ENCODE measurements around the gene KDM2B. TPM values are rescaled to one million over a fixed set of nuclear protein-coding genes. Genes with fewer than 3 reads are reported as not detected.

Gene KDM2B
- total RNA-seq, 2 donors from 2014 or later: 14.7 to 24.5 TPM

- DNase-seq: no peak
- intact Hi-C loops (cut with DNase I): no loop called here
- Histone ChIP-seq H3K4me3 (no peak overlapping the region), H3K9ac (ENCODE audit: low read depth in 2 of 2, low read length in 2 of 2) (no peak overlapping the region), H3K27me3 (no peaks in the 10 kb centered on the region), H3K36me3 (no peaks in the 10 kb centered on the region), H3K9me3 (no peaks in the 10 kb centered on the region), H3K4me1 (peaks cover 5% of the 10 kb centered on the region), H3K27ac (no peak overlapping the region)
- no peak for TF ChIP-seq CTCF (IDR thresholded peaks at IDR 0.05)
These were observed 1.9 kb upstream of the KDM2B start for GRCh38 chr12:121582583-121583333.

DNA sequence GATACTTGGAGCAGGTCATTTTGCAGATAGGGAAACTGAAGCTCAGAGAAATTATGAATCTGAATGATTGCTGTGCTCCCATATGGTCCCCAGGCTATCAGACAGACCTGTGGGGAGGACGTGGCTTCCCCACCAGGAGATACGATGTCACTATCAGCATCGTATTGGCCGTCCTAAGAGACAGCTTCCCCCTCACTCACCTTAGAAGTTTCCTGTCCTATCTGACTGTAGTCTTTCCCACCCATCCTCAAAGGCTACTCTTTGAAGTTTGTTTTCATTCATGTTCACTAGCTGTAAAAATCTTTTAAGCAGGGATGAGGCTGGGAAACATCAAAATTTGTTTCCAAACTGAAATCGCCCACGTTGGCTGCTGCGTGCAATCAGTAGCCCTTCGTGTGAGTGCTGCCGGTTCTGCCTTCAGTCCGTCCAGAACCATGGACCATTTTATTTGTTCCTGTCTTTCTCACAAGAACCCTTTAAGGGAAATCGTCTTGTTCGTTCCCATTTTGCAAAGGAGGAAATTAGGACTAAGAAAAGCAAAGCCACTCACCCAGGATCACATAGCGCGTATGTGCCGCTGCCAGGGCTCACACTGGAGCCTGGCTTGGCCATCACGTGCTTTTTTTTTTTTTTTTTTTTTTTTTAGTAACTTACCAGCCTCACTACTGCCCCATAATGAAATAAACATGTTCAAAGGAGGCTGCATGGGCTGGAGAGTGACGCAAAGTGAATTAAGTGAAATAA, 1.0 kb upstream of the KDM2B start:
- H3K4me1 ChIP-seq: peaks cover 5% of the 10 kb centered on the region
- no peaks in the 10 kb centered on the region for H3K9me3 ChIP-seq
- no peaks in the 10 kb centered on the region for H3K27me3 ChIP-seq
- peak overlapping the region; percentile 16 to 36 for H3K9ac ChIP-seq (ENCODE audit: low read depth in 2 of 2, low read length in 2 of 2)
- no peaks in the 10 kb centered on the region for H3K36me3 ChIP-seq
- no peak overlapping the region for H3K4me3 ChIP-seq
- TF ChIP-seq CTCF (IDR thresholded peaks at IDR 0.05): no peak
- peak; percentile 27 for DNase-seq
- H3K27ac ChIP-seq: peak overlapping the region; percentile 60
- intact Hi-C loops (cut with DNase I): no loop called here

GRCh38 chr12:121579981-121580868, 598 bp downstream of the KDM2B start:
- intact Hi-C loops (cut with DNase I): no loop called here
- no peaks in the 10 kb centered on the region for H3K27me3 ChIP-seq
- peak; percentile 86 for DNase-seq
- H3K27ac ChIP-seq: peak overlapping the region; percentile 60
- H3K9me3 ChIP-seq: no peaks in the 10 kb centered on the region
- TF ChIP-seq CTCF (IDR thresholded peaks at IDR 0.05): no peak
- peak overlapping the region; percentile 50 to 66 for H3K9ac ChIP-seq (ENCODE audit: low read depth in 2 of 2, low read length in 2 of 2)
- peak overlapping the region; percentile 55 for H3K4me3 ChIP-seq
- no peaks in the 10 kb centered on the region for H3K36me3 ChIP-seq
- peaks cover 5% of the 10 kb centered on the region for H3K4me1 ChIP-seq

DNA sequence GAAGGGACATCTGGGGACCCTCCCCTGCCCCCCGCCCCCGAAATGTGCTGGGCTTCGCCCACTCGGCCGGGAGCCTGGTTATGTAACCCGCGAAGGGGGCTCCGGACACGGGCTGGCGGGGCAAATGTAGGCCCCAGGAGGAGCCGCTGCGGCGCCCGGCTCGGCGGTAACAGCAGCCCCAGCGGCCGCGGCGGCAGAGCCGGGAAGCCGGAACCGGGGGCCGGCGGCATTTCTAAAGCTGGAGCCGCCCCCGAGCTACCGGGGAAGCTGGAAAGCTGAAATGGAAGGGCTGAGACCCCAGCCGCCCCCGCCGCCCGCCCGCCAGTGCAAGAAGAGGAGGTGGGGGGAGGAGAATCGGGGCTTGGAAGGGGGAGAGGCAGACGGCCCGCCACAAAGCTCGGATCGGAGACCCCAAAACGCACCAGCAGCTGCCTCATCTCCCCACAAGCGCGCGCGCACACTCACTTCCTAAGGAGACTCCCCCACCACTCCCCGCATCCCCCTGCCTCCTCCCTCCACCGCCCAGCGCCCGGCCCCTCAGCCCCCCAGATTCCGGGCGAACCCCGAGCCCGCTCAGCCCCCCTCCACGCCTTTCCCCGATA, 1.5 kb downstream of the KDM2B start:
- H3K27me3 ChIP-seq: no peaks in the 10 kb centered on the region
- no peaks in the 10 kb centered on the region for H3K9me3 ChIP-seq
- H3K27ac ChIP-seq: peak overlapping the region; percentile 60
- intact Hi-C loops (cut with DNase I): no loop called here
- no peak for TF ChIP-seq CTCF (IDR thresholded peaks at IDR 0.05)
- no peaks in the 10 kb centered on the region for H3K36me3 ChIP-seq
- H3K4me1 ChIP-seq: peaks cover 5% of the 10 kb centered on the region
- H3K9ac ChIP-seq (ENCODE audit: low read depth in 2 of 2, low read length in 2 of 2): peak overlapping the region; percentile 66 to 68
- peak; percentile 60 for DNase-seq
- H3K4me3 ChIP-seq: peak overlapping the region; percentile 55
